SU-DHL-6 (cell line): Measurements from ENCODE around the gene ZNF423.

Experiments used
- EZH2phosphoT487 ChIP-seq: fragments of 200-600 bp; sonication (generic), shearing (Covaris generic); conservative IDR thresholded peaks from 2 replicates; pipeline ENCODE4 v1.6.1; 2018; ENCODE audit warnings: mild to moderate bottlenecking, antibody characterized with exemption, low read length, moderate library complexity, mixed read lengths
- TF ChIP-seq, protein P1 (sequence below): fragments of 200-600 bp; sonication (generic); IDR thresholded peaks from one replicate; pipeline ENCODE4 v1.5.1; 2017; ENCODE audit warnings: antibody characterized with exemption, mild to moderate bottlenecking, low read length, moderate library complexity; ENCODE audit not compliant: insufficient read depth, poor library complexity, severe bottlenecking

- TF ChIP-seq, protein P1, sequence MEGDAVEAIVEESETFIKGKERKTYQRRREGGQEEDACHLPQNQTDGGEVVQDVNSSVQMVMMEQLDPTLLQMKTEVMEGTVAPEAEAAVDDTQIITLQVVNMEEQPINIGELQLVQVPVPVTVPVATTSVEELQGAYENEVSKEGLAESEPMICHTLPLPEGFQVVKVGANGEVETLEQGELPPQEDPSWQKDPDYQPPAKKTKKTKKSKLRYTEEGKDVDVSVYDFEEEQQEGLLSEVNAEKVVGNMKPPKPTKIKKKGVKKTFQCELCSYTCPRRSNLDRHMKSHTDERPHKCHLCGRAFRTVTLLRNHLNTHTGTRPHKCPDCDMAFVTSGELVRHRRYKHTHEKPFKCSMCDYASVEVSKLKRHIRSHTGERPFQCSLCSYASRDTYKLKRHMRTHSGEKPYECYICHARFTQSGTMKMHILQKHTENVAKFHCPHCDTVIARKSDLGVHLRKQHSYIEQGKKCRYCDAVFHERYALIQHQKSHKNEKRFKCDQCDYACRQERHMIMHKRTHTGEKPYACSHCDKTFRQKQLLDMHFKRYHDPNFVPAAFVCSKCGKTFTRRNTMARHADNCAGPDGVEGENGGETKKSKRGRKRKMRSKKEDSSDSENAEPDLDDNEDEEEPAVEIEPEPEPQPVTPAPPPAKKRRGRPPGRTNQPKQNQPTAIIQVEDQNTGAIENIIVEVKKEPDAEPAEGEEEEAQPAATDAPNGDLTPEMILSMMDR: no peak
- TF ChIP-seq EZH2phosphoT487: no peak
These were observed 16.7 kb downstream of the ZNF423 start for GRCh38 chr16:49839017-49839825.
